Embryonic facial prominence (tissue), 1 donor: Measurements from ENCODE around the gene MBD4.
"Not testable (repeated sequence)": the region's sequence is repeated elsewhere in the genome, so short reads cannot be mapped to it uniquely, and the experiment has no call there.

Experiments used
- DNase-seq: peaks from one replicate; pipeline ENCODE4 v3.0.0-alpha.2; 2016; ENCODE audit errors: extremely low spot score

MBD4 gene

DNA sequence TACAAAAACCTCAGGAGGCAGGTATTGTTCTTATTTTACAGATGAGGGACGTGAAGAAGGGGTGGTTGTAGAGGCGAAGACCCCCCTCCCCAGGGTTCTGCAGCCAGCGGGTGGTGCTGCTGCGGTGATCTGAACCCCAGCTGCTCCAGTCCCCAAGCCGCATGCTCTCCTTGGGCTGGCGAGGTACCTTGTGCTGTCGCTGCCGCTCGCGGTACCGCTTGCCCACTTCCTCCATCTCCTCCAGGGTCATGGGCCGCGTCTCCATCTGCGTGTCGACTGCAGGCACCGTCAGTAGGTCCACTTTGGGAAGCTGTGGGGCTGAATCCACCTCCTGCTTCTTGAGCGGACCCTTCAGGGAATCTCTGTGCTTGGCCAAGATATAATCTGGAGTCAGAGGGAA, 28.8 kb downstream of the MBD4 start:
- no peak for DNase-seq

DNA sequence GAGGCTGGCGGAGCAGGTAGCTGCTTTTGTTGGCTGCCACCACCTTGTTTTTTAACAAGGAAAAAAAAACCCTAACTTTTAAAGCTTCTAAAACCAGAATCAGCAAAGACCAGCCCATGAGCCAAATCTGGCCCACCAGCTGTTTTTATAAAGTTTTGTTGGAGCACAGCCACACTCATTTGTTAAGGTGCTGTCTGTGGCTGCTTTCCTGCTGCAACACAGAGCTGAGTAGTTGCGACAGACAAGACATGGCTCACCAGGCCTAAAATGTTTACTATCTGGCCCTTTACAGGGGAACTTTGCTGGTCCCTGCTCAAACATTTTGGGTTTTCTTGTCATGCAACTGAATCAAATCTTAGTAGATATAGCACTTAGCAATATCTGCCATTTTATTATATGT, 30.2 kb downstream of the MBD4 start:
- DNase-seq, result no peak

- DNase-seq, result no peak
These were observed 35.1 kb downstream of the MBD4 start for GRCh38 chr3:129404610-129405009.

DNA sequence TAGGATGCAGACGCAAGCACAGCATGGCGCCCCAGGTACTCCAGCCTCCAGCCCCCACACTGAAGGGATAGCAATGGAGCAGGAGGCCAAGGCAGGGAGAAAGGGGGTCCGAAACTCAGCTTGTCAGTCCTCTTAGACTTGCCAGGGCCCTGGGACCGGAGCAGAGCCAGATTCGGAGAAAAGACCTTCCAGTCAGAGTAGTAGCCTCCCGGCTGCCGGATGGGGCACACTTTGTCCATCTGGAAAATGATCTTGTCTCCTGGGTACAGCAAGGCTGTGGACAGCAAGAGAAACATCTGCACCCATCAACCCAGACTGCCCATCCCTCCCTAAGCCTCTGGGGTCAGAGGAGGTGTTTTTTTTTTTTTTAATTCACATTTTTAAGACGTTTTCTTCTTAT, 35.6 kb downstream of the MBD4 start:
- no peak for DNase-seq

DNA sequence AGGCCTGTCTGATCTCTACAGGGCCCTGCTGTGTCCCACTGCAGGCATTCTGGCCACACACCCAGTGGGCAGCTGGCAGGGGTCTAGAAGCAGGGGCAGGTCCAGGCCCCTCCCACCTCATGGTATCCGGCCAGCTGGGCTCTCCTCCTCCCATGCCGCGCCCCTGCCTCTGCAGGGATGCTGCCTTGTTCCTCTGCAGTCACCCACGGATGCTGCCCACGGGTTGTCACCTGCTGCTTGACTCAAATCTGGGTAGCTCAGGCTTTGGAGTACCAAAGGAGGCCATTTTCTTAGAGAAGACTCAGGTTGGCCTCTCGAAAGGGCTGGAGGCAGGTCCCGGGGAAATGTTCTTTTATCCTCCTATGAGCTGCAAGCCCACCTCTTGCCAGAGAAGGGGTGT, 36.3 kb downstream of the MBD4 start:
- no peak for DNase-seq

GRCh38 chr3:129402616-129403015, 37.1 kb downstream of the MBD4 start:
- DNase-seq, result no peak

- no peak for DNase-seq
These were observed 37.5 kb downstream of the MBD4 start for GRCh38 chr3:129402210-129402609.

- no peak for DNase-seq
These were observed 39.8 kb downstream of the MBD4 start for GRCh38 chr3:129399895-129400357.

DNA sequence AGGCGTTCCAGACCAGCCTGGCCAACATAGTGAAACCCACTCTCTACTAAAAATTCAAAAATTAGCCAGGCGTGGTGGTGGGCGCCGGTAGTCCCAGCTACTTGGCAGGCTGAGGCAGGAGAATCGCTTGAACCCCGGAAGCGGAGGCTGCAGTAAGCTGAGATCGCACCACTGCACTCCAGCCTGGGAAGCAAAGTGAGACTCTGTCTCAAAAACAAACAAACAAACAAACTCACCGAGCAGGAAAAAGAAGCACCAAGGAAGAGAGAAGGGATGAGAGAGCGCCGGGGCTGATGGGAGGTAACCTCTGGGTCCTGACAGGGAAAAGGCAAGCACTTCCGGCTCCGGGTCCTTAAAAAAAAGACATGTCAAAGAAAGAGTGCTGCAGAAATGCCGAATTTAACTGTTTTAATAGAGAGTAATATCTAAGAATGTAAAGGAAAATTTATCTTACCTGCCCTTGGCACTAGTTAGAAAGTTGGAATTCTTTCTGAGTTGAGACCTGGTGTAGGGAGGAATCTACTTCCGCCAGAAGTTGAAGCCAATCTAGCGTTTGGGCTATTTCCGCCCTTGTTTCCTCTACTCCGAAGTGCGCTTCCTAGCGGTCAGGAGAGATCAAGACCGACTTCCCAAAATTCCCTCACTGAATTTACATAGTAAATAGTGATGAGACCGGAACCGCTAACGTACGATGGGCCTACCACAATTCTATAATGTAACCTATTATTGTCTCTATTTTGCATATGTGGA, 40.4 kb downstream of the MBD4 start:
- DNase-seq, result peak; percentile 94

- DNase-seq, result no peak
These were observed 41.0 kb downstream of the MBD4 start for GRCh38 chr3:129398803-129399144.

GRCh38 chr3:129393760-129394564, 45.8 kb downstream of the MBD4 start:
- not testable (repeated sequence) for DNase-seq

DNA sequence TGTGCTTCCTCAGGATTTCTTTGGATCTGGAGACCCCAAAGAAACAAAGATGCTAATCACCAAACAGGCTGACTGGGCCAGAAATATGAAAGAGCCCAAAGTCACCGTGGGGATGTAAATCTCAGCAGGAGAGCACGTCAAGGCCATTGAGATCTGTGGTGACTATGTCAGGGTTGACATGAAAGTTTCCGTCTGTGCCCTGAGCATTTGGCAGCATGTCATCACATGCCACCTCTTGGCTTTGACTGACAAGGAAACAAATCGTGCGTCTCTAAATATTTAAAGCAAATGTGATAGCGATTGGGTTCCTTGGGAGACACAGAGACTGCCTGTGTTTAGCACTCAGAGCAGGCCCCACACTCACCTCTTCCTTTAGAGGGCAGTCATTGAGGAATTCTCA, 46.5 kb downstream of the MBD4 start:
- DNase-seq, result no peak

DNA sequence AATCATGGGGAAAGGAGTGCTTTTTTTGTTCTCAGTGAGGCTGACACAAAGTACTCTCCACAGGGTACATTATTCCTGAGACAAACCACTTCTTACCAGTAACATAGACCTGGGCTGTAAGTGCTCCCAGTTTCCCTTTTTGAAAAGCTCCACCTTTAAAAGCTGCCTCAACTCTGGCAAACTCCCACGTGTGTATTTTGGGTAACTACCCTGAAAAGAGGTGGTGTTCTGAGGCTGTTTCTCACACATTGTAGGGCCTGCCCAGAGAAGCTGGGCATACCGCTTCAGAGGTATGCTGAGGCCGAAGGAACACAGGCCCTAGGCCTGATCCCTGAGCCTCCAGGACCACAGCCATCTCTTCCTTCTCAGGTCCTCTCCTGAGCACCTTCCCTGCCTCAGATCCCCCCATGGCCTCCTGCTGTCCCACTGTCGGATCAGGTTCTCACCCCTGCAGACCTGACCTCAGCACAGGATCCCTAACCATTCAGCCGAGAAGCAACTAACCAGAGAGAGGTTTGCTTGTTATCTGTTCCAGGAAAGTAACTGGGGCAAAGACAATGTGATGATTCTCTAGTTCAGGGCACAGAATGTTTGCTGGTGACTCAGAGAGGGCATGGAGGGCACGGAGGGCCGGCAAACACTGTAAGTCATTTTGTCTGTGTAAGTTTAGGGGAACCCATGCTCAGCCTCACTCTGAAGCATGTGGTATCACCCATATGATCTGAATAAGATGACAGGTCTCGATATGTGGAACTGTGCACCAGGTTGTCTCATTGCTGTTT, 47.5 kb downstream of the MBD4 start:
- not testable (repeated sequence) for DNase-seq

DNA sequence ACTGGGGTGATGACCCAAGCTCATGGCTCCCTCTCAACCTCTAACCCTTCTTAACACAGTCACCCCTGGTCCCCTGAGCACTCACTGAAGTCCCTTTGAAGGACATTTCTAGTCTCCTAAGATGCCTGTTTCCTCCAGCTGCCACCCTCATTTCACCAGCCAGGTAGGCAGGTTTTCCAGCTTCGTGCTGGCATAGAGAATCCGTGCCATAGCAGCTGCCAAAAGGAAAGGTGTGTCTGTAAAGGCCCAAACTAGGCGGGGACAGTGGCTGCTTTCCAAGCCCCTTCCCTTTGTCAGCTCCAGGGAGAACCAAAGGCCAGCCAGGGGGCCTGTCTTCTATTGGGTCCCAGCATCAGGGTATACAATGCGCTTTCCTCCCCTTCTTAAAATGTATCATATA, 48.2 kb downstream of the MBD4 start:
- DNase-seq, result not testable (repeated sequence)

DNA sequence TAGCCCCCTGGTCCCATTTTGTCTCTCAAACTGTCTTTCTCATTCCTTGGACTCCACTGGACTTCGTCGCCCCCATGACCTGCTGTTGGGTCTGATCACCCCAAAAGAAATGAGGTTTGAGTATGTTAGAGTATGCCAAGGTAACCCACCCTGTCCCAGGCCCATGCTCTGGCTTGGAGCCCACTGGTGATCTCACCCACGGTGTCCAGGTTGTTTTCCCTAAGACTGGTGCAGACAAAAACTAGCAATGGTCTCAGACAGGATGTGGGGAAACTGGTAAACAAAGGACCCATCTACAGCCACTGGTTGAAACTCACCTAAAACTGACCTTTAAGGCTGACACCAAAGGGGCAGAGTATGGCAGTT, 50.2 kb downstream of the MBD4 start:
- no peak for DNase-seq

DNA sequence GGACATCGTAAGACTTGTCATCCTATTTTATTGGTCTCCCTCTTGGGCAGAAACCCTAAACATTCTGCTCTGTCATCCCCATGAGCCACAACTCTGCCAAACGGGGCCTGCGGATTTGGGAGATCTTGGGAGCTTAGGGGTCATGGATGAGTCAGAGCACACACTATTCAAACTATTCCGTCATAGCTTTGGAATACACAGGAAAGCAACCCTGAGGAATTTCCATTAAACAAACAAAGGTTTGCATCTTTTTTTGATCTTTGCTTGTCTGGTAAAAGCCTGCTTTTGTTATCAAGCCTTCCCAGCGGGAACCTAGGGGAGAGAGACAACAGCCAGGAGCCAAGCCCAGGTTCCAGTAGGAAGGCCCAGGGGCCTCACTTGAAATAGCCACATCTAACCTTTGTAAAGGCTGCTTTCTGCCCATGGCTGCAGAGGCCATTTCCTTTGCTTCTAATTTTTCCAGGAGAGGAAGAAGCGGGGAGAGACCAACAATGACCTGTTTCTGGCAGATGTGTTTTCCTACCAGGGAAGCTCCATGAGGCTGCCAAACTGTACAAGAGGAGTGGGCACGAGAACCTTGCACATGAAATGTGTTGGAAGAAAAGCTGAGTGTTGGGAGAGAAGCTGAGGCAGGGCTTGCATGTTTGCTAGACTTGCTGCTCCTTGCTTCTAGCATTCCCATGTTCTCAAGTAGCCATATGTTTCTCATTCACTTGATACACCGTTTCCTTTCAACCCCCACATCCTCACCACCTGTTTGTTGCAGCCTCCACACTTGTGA, 50.8 kb downstream of the MBD4 start:
- DNase-seq, result not testable (repeated sequence)

- no peak for DNase-seq
These were observed 52.3 kb downstream of the MBD4 start for GRCh38 chr3:129387487-129387886.

GRCh38 chr3:129386984-129387383, 52.8 kb downstream of the MBD4 start:
- no peak for DNase-seq

GRCh38 chr3:129385507-129385906, 54.2 kb downstream of the MBD4 start:
- not testable (repeated sequence) for DNase-seq

DNA sequence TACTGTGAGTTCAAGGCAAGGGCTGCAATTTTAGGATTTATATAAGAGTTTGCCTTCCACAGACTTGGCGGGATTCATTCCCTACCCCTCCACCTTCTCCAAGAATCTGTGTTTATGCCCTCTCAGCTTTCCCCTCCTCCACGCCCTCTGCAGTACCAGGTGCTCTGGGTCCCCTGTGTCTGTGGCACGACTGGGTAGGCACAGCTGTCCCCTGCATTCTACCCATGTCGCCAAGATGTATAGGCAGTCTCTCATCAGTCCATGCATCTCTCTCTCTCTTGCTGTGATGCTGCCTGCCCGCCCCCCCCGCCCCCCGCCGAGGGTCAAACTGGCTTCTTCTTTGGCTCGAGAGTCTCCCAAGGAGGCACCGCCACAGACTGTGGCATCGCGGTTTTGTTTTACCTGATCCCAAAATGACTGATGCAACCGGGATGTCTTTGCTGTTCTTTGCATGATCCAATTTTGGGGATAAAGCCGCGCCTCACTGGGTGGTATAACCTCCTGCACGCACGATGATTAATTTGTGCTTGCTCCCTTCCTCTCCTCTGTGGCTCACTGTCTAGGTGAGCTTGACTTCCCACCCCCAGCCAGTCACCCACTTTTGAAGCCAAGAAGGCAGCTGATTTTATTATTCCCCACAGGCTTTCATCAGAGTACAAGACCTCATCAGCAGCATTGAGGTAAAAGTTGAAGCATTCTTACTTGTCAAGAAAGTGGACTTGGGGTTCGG, 55.0 kb downstream of the MBD4 start:
- DNase-seq, result no peak

GRCh38 chr3:129384103-129384502, 55.6 kb downstream of the MBD4 start:
- not testable (repeated sequence) for DNase-seq
